Transverse colon (tissue), 3 donors: ENCODE measurements around the gene ZNF239.
"Not testable (repeated sequence)": the region's sequence is repeated elsewhere in the genome, so short reads cannot be mapped to it uniquely, and the experiment has no call there.

ENCODE experiments used
- POLR2A ChIP-seq: fragments of 450-650 bp; IDR thresholded peaks from one replicate; pipeline ENCODE4 v1.6.1; 2016; ENCODE audit warnings: antibody characterized with exemption, mild to moderate bottlenecking, moderate library complexity
- POLR2AphosphoS5 ChIP-seq, 3 donors: sonication (generic); formaldehyde crosslinking; IDR thresholded peaks; one replicate each; pipeline ENCODE4 v1.6.1; 2016; ENCODE audit warnings: antibody characterized with exemption in 3 of 3

GRCh38 chr10:43586730-43587115, 12.3 kb upstream of the ZNF239 start:
- not testable (repeated sequence) for TF ChIP-seq POLR2A; POLR2AphosphoS5 (IDR thresholded peaks at IDR 0.05)
